ENCODE measurements around the gene TAPBP. TPM values are rescaled to one million over a fixed set of nuclear protein-coding genes. Genes with fewer than 3 reads are reported as not detected.
A peak's percentile ranks its signal among the peaks of the same experiment; 100 is the strongest.

Gene TAPBP
- total and polyA plus RNA-seq, 12 donors = 20.6 to 242 (median 82.7) TPM

- Histone ChIP-seq H3K36me3 (peaks cover 0 to 65% (median 33%) of the 10 kb centered on the region in 9 donors), H3K27me3 (no peaks in the 10 kb centered on the region), H3K27ac (no peak overlapping the region), H3K9me3 (no peaks in the 10 kb centered on the region), H3K4me1 (peaks cover 9 to 28% (median 25%) of the 10 kb centered on the region in 9 donors), H3K4me3 (no peak overlapping the region)
- no peak for TF ChIP-seq CTCF (IDR thresholded peaks at IDR 0.05)
- no peak for ATAC-seq
- WGBS, 2 donors = 85 to 88% methylated on average over 15 of the region's 15 CpGs
- no peak for DNase-seq
- intact Hi-C loops (cut with DNase I) = no loop called here
Observed at GRCh38 chr6:33295621-33296369, 18.1 kb downstream of the TAPBP start.

- no peaks in the 10 kb centered on the region for H3K27me3 ChIP-seq
- intact Hi-C loops (cut with DNase I) = no loop called here
- peaks cover 0 to 65% (median 34%) of the 10 kb centered on the region in 9 donors for H3K36me3 ChIP-seq
- DNase-seq (no peak), ATAC-seq (no peak)
- 65 to 69% methylated on average over 10 of the region's 10 CpGs for WGBS, 2 donors
- TF ChIP-seq CTCF (IDR thresholded peaks at IDR 0.05) = no peak
- H3K27ac ChIP-seq = no peak overlapping the region
- H3K4me1 ChIP-seq = peaks cover 12 to 28% (median 26%) of the 10 kb centered on the region in 9 donors
- H3K9me3 ChIP-seq = no peaks in the 10 kb centered on the region
- no peak overlapping the region for H3K4me3 ChIP-seq
Observed at GRCh38 chr6:33294086-33294823, 19.6 kb downstream of the TAPBP start.

DNA sequence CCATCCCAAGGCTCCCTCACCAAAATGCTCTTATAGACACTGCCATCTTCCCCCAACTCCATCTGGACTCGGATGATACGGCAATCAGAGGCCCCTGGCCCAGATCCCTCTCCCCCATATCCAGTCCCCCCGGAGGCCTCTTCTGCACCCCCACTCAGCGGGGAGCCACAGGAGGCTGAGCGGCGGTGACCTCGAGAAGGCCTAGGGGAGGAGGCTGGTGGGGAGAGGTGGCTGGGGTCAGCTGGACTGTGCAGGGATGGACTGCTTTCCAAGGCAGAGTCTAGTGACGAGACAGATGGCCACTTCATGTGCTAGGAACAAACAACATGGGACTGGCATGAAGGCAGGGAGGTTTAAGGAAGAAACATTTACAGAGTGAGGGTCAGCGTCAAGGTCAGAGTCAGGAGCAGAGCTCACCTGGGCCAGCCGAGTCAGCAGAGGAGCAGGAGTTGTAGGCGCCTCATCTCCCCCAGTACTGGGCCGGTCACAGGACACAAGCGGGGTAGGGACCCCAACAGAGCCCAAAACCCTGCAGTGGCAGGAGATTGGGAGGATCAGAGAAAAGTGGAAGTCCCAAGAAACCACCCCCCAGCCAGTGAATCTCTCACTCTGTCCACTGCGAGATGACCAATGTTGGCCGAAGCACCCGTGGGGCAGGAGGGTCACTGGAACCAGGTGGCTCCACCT lies 20.7 kb downstream of the TAPBP start:
- intact Hi-C loops (cut with DNase I) = no loop called here
- Histone ChIP-seq H3K27ac (no peak overlapping the region), H3K4me3 (no peak overlapping the region), H3K36me3 (peaks cover 0 to 65% (median 34%) of the 10 kb centered on the region in 9 donors), H3K4me1 (peaks cover 13 to 33% (median 29%) of the 10 kb centered on the region in 9 donors), H3K27me3 (no peaks in the 10 kb centered on the region), H3K9me3 (no peaks in the 10 kb centered on the region)
- TF ChIP-seq CTCF (IDR thresholded peaks at IDR 0.05) = no peak
- 88 to 89% methylated on average over 16 of the region's 16 CpGs for WGBS, 2 donors
- DNase-seq (no peak), ATAC-seq (no peak)

GRCh38 chr6:33290459-33290858 lies 23.4 kb downstream of the TAPBP start:
- peaks cover 0 to 74% (median 34%) of the 10 kb centered on the region in 9 donors for H3K36me3 ChIP-seq
- no peak overlapping the region for H3K27ac ChIP-seq
- H3K4me3 ChIP-seq = peak overlapping the region in 9 of 10 donors; percentile 53 to 92 (median 79)
- intact Hi-C loops (cut with DNase I) = no loop called here
- 67 to 71% methylated on average over 7 of the region's 7 CpGs for WGBS, 2 donors
- H3K4me1 ChIP-seq = peaks cover 7 to 27% (median 21%) of the 10 kb centered on the region in 9 donors
- no peaks in the 10 kb centered on the region for H3K9me3 ChIP-seq
- ATAC-seq (no peak), DNase-seq (no peak)
- H3K27me3 ChIP-seq = no peaks in the 10 kb centered on the region
- TF ChIP-seq CTCF (IDR thresholded peaks at IDR 0.05) = no peak
